ENCODE measurements around the gene IZUMO1.
"Not testable (repeated sequence)": the region's sequence is repeated elsewhere in the genome, so short reads cannot be mapped to it uniquely, and the experiment has no call there.

Gene IZUMO1

DNA sequence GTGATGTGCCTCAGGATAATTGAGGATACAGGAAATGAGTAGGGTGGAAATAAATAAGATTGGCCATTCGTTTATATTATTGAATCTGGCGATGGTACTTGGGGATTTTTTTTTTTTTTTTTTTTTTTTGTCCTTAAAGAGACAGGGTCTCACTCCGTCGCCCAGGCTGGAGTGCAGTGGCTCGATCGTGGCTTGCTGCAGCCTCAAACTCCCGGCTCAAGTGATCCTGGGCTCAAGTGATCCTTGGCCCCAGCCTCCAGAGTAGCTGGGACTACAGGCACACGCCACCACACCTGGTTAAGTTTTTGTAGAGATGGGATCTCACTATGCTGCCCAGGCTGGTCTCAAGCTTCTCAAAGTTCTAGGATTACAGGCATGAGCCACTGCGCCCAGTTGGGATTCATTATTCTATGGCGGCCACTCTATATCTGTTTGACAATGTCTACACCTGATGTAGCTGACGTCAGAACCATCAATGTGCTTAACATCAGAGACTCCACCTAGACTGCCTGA is 24.5 kb downstream of the IZUMO1 start:
- no peak overlapping the region for H3K4me3 ChIP-seq (ENCODE audit: low read depth, low read length)
- TF ChIP-seq, protein P1, sequence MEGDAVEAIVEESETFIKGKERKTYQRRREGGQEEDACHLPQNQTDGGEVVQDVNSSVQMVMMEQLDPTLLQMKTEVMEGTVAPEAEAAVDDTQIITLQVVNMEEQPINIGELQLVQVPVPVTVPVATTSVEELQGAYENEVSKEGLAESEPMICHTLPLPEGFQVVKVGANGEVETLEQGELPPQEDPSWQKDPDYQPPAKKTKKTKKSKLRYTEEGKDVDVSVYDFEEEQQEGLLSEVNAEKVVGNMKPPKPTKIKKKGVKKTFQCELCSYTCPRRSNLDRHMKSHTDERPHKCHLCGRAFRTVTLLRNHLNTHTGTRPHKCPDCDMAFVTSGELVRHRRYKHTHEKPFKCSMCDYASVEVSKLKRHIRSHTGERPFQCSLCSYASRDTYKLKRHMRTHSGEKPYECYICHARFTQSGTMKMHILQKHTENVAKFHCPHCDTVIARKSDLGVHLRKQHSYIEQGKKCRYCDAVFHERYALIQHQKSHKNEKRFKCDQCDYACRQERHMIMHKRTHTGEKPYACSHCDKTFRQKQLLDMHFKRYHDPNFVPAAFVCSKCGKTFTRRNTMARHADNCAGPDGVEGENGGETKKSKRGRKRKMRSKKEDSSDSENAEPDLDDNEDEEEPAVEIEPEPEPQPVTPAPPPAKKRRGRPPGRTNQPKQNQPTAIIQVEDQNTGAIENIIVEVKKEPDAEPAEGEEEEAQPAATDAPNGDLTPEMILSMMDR (IDR thresholded peaks at IDR 0.05; ENCODE audit: low read depth, low read length, missing control alignments), result no peak
- DNase-seq (ENCODE audit: low read depth), result no peak

DNA sequence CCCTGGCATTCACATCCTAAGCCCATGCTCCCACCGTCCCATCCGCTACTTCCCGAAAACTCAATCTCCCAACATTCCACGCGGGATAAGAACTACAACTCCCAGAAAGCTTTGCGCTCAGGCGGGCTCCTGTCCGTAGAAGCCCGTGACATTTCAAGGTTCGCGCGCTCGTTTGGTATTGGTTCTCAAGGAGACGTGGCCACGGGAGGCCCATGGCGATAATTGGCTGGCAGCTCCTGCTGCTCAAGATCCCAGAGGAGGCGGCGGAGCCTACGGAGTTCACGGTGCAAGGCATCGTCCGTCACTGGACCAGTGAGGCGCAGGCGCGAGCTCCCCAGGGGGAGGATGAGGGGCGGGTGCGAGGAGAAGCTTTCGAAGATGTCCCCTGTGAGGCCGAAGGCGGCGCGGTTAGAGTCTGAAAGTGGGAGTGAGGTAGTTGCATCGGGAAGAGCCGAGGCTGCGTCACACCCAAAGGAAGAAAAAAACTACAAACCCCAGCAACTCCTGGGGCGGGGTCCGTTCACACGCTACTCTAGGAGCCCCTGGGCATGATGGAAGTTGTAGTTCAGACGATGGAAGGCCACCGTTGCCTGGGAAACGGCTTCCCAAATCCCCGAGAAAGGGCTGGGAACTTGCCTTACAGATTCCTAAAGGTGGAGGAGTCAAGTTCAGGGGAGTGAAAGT is 26.0 kb downstream of the IZUMO1 start:
- peak; percentile 95 for DNase-seq (ENCODE audit: low read depth)
- TF ChIP-seq, protein P1 (IDR thresholded peaks at IDR 0.05; ENCODE audit: low read depth, low read length, missing control alignments), result no peak
- H3K4me3 ChIP-seq (ENCODE audit: low read depth, low read length), result peak overlapping the region; percentile 61

DNA sequence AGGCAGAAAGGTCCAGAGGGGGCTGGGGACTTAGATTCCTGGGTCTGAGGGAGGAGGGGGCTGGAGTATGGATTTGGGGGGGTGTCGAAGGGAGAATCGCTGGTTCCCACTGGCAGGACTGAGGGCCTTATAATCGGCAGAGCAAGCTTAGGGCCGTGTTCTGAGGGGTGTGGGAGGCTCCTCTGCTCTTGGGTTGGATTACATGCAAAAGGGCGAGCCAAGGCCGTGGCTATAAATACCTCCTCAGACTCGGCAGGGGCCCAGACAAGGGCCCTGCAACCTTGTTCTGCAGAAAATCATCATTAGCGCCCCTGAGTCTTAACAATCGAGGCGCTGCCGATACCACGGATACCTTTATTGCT is 26.5 kb downstream of the IZUMO1 start:
- TF ChIP-seq, protein P1 (IDR thresholded peaks at IDR 0.05; ENCODE audit: low read depth, low read length, missing control alignments), result no peak
- DNase-seq (ENCODE audit: low read depth), result no peak
- peak overlapping the region; percentile 61 for H3K4me3 ChIP-seq (ENCODE audit: low read depth, low read length)

DNA sequence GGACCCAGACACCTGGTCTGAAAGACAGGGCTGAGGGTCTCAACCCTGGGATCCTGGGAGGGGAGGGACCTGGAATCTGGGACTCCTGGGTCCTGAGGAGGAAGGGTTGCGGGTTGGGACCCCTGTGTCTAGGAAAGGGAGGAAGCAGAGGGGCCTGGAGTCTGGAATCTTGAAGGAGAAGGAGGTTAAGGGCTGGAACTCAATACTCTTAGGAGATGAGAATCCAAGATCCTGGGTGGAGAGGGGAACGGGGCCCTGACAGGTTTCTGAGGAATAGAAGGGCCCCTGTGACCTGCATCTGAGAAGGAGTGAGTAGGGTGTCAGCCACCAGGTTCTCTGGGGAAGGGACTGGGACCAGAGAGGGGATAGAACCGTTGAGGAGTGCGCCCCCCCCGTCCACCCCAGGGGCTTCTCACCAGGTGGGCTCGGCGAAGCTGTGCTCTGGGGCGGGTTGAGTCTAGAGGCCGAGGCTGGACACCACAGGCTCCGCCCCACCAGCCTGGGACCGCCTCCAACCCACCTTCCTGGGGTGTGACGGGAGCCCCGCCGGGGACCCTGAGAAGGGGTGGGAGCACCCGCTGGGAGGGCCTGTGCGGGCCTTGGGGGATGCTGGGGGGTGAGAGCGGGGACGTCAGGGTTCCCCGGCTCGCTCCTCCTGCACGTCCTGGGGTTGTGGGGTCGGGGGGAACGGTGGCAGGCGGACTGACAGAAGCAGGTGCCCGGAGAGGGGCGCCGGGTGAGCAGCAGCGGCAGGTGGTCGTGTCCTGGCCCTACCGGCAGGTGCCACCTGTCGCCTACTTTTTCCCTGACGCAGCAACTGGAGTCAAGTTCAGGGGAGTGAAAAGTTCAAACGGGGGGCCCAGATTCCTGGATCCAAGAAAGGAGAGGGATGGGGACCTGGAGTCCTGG is 27.2 kb downstream of the IZUMO1 start, which contains the start of gene MAMSTR:
Gene MAMSTR (minus strand): TSS at position 463 of the 909 bp plus-strand sequence. CDS start 694 bp downstream, outside the sequence.
- peak within 1 kb of the TSS; percentile 61 for H3K4me3 ChIP-seq (ENCODE audit: low read depth, low read length)
- TF ChIP-seq, protein P1 (IDR thresholded peaks at IDR 0.05; ENCODE audit: low read depth, low read length, missing control alignments), result no peak
- no peak for DNase-seq (ENCODE audit: low read depth)

DNA sequence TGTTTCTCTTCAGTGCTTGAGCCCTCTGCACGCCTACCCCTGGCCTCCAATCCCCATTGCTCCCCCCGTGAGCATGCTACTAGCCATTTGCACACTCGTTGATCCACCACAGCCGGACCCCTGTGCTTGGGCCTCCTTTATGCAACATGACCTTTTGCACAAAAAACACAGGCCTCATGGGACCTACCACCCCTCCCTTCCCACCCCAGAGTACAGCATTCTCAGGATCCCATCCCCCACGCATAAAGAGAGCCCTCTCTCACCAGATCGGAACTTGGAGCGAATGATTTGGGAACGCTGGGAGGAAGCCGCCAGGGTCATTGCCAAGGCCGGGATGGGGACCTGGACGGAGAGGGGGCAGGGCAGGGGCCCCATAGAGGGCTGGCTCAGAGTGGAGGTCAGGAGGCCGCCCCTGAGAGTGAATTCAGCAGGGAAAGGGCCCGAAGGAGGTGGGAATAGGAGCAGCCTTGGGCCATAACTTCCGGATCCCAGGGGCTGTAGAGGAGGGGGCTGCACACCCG is 27.9 kb downstream of the IZUMO1 start:
- DNase-seq (ENCODE audit: low read depth), result no peak
- H3K4me3 ChIP-seq (ENCODE audit: low read depth, low read length), result no peak overlapping the region
- TF ChIP-seq, protein P1 (IDR thresholded peaks at IDR 0.05; ENCODE audit: low read depth, low read length, missing control alignments), result no peak

DNA sequence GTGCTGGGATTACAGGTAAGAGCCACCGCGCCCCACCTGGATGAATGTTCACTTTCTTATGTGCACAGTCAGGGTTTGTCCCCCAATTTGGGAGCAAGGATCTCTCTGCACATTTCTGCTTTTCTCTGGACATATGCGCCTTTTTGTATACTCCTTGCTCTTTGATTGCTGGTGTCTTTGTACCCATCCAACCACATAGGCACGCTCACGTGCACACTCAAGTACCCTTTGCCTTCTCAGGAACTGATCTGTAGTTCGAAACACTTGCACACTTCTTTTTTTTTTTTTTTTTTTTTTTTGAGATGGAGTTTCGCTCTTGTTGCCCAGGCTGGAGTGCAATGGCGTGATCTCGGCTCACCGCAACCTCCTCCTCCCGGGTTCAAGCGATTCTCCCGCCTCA is 28.6 kb downstream of the IZUMO1 start:
- DNase-seq (ENCODE audit: low read depth); H3K4me3 ChIP-seq (ENCODE audit: low read depth, low read length): not testable (repeated sequence)

Data from GM12864 (cell line).